UCSD-AML1 (cell line): ENCODE measurements around the gene ASB13.

Source experiments
- DNase-seq: peaks from one replicate; lab custom pipeline; 2025; ENCODE audit not compliant: unreplicated experiment; lab: John Stamatoyannopoulos, UW

The ASB13 gene

GRCh38 chr10:5666008-5666840 is at the start of gene ASB13:
Gene ASB13 (minus strand): TSS chr10:5666595. CDS start chr10:5666551, 44 bp downstream.
- DNase-seq = peak; percentile 69

- DNase-seq = no peak
Measured at GRCh38 chr10:5711642-5712041, 45.2 kb upstream of the ASB13 start.

GRCh38 chr10:5710859-5711258 is 44.5 kb upstream of the ASB13 start:
- no peak for DNase-seq

- no peak for DNase-seq
Measured at GRCh38 chr10:5709865-5710264, 43.5 kb upstream of the ASB13 start.

- DNase-seq = no peak
Measured at GRCh38 chr10:5708356-5708755, 42.0 kb upstream of the ASB13 start.

- no peak for DNase-seq
Measured at GRCh38 chr10:5698062-5698461, 31.7 kb upstream of the ASB13 start.

- DNase-seq = no peak
Measured at GRCh38 chr10:5697342-5697741, 30.9 kb upstream of the ASB13 start.

GRCh38 chr10:5694573-5694972 is 28.2 kb upstream of the ASB13 start:
- DNase-seq = no peak

GRCh38 chr10:5692461-5693358 is 26.3 kb upstream of the ASB13 start:
- no peak for DNase-seq

GRCh38 chr10:5691786-5692185 is 25.4 kb upstream of the ASB13 start:
- DNase-seq = no peak

- no peak for DNase-seq
Measured at GRCh38 chr10:5688587-5688986, 22.2 kb upstream of the ASB13 start.

GRCh38 chr10:5685764-5686240 is 19.4 kb upstream of the ASB13 start:
- DNase-seq = no peak

- DNase-seq = peak; percentile 70
Measured at GRCh38 chr10:5684971-5685763, 18.8 kb upstream of the ASB13 start.

GRCh38 chr10:5684318-5684970 is 18.0 kb upstream of the ASB13 start, which contains the start of gene TASOR2:
Gene TASOR2 (plus strand): TSS chr10:5684838. CDS start chr10:5720643, 35,805 bp downstream.
- DNase-seq = peak; percentile 98

GRCh38 chr10:5683065-5683464 is 16.7 kb upstream of the ASB13 start:
- DNase-seq = no peak

- no peak for DNase-seq
Measured at GRCh38 chr10:5681930-5682329, 15.5 kb upstream of the ASB13 start.

GRCh38 chr10:5679606-5680005 is 13.2 kb upstream of the ASB13 start:
- no peak for DNase-seq

GRCh38 chr10:5679037-5679435 is 12.6 kb upstream of the ASB13 start:
- no peak for DNase-seq

GRCh38 chr10:5678397-5679036 is 12.1 kb upstream of the ASB13 start:
- DNase-seq = no peak
